HepG2 (cell line): ENCODE measurements around the gene ENGASE. TPM values are rescaled to one million over a fixed set of nuclear protein-coding genes. Genes with fewer than 3 reads are reported as not detected.

ENCODE experiments used
- ARHGAP35 ChIP-seq: sonication (generic); formaldehyde crosslinking; IDR thresholded peaks from 2 replicates; pipeline ENCODE4 v1.9.0; 2022; ENCODE audit warnings: mild to moderate bottlenecking, inconsistent platforms, moderate library complexity, missing genetic modification reagents, borderline replicate concordance
- DPF2 ChIP-seq: sonication (generic); formaldehyde crosslinking; IDR thresholded peaks from 2 replicates; pipeline ENCODE4 v1.4.0; 2020; ENCODE audit warnings: mild to moderate bottlenecking, low read depth, missing genetic modification reagents, borderline replicate concordance
- ELF3 ChIP-seq: IDR thresholded peaks from 2 replicates; pipeline ENCODE4 v1.6.1; 2016; ENCODE audit warnings: missing genetic modification reagents, missing compliant biosample characterization
- FLYWCH1 ChIP-seq: sonication (generic); formaldehyde crosslinking; IDR thresholded peaks from 2 replicates; pipeline ENCODE4 v1.8.1; 2023; ENCODE audit warnings: mild to moderate bottlenecking, missing genetic modification reagents
- HOXA7 ChIP-seq: sonication (generic); formaldehyde crosslinking; IDR thresholded peaks from 2 replicates; pipeline ENCODE4 v1.8.1; 2022; ENCODE audit warnings: mild to moderate bottlenecking, missing genetic modification reagents, moderate library complexity
- SNAPC2 ChIP-seq: sonication (generic); formaldehyde crosslinking; IDR thresholded peaks from 2 replicates; pipeline ENCODE4 v1.8.1; 2022; ENCODE audit warnings: mild to moderate bottlenecking, missing genetic modification reagents
- STAG1 ChIP-seq: sonication (generic); formaldehyde crosslinking; IDR thresholded peaks from 2 replicates; pipeline ENCODE4 v1.4.0; 2020; ENCODE audit warnings: missing genetic modification reagents
- TEAD2 ChIP-seq: sonication (generic); formaldehyde crosslinking; IDR thresholded peaks from 2 replicates; pipeline ENCODE4 v1.9.0; 2021; ENCODE audit warnings: missing genetic modification reagents
- TMF1 ChIP-seq: sonication (generic); formaldehyde crosslinking; IDR thresholded peaks from 2 replicates; pipeline ENCODE4 v1.8.1; 2022; ENCODE audit warnings: low read depth, missing genetic modification reagents
- U2AF2 ChIP-seq: fragments of 200-400 bp; formaldehyde crosslinking; IDR thresholded peaks from 2 replicates; pipeline ENCODE4 v1.6.1; 2017; ENCODE audit warnings: low read depth, mild to moderate bottlenecking, low read length
- ZNF20 ChIP-seq: sonication (generic); formaldehyde crosslinking; IDR thresholded peaks from 2 replicates; pipeline ENCODE4 v1.4.0; 2020; ENCODE audit warnings: mild to moderate bottlenecking, moderate library complexity, missing genetic modification reagents
- ZNF329 ChIP-seq: sonication (generic); formaldehyde crosslinking; IDR thresholded peaks from 2 replicates; pipeline ENCODE4 v1.9.0; 2021; ENCODE audit warnings: low read depth, mild to moderate bottlenecking, missing genetic modification reagents
- ZNF552 ChIP-seq: sonication (generic); formaldehyde crosslinking; IDR thresholded peaks from 2 replicates; pipeline ENCODE4 v1.9.0; 2022; ENCODE audit warnings: missing genetic modification reagents, mild to moderate bottlenecking, borderline replicate concordance
- ZNF761 ChIP-seq: sonication (generic); formaldehyde crosslinking; conservative IDR thresholded peaks from 2 replicates; pipeline ENCODE4 v1.4.0; 2020; ENCODE audit warnings: mild to moderate bottlenecking, missing genetic modification reagents
- ZNF782 ChIP-seq: sonication (generic); formaldehyde crosslinking; IDR thresholded peaks from 2 replicates; pipeline ENCODE4 v1.4.0; 2020; ENCODE audit warnings: missing genetic modification reagents, mild to moderate bottlenecking, borderline replicate concordance
- ZNF83 ChIP-seq: sonication (generic); formaldehyde crosslinking; IDR thresholded peaks from 2 replicates; pipeline ENCODE4 v1.4.0; 2020; ENCODE audit warnings: missing genetic modification reagents, mild to moderate bottlenecking, borderline replicate concordance
- ZSCAN29 ChIP-seq: sonication (generic); formaldehyde crosslinking; conservative IDR thresholded peaks from 2 replicates; pipeline ENCODE4 v1.4.0; 2020; ENCODE audit warnings: mild to moderate bottlenecking, missing genetic modification reagents
- polyA plus RNA-seq, 8 experiments: library from polyadenylated mRNA; depleted of rRNA in 3 of 8; stranded (reverse) in 7 of 8; unstranded in 1 of 8; fragments of >200 nt; fragmentation: Illumina TruSeq in 4 of 8; extraction: Trizol in 4 of 8; gene quantifications; 2 replicates each; pipeline versions ENCODE4 v1.2.1 to v1.2.3, GENCODE V29; 2011 to 2016; ENCODE audit warnings: low read depth in 4 of 8, missing spikeins in 1 of 8, mixed read lengths in 1 of 8; ENCODE audit not compliant: insufficient read depth in 1 of 8
- total RNA-seq, 5 experiments: library from RNA; depleted of rRNA; stranded (reverse); fragments of >200 nt; fragmentation: Illumina TruSeq; extraction: Trizol; gene quantifications; 2 replicates each; pipeline ENCODE4 v1.2.3, GENCODE V29; 2016; ENCODE audit warnings: low read depth in 1 of 5
- TF ChIP-seq, protein P1 (sequence below), 2 experiments: sonication (generic) in 1 of 2; formaldehyde crosslinking in 1 of 2; IDR thresholded peaks; 2 replicates each; pipeline versions ENCODE4 v1.5.1 to v1.6.1; 2011 to 2020; ENCODE audit warnings: borderline replicate concordance in 1 of 2, low read depth in 1 of 2, low read length in 1 of 2, mild to moderate bottlenecking in 1 of 2, missing genetic modification reagents in 1 of 2, moderate library complexity in 1 of 2
- TF ChIP-seq, protein P2 (sequence below): sonication (generic); formaldehyde crosslinking; IDR thresholded peaks from 2 replicates; pipeline ENCODE4 v1.4.0; 2020; ENCODE audit warnings: missing genetic modification reagents
- TF ChIP-seq, protein P3 (sequence below): sonication (generic); formaldehyde crosslinking; IDR thresholded peaks from 2 replicates; pipeline ENCODE4 v1.5.0; 2020; ENCODE audit warnings: mild to moderate bottlenecking, missing genetic modification reagents
- TF ChIP-seq, protein P4 (sequence below): sonication (generic); formaldehyde crosslinking; IDR thresholded peaks from 2 replicates; pipeline ENCODE4 v1.5.0; 2020; ENCODE audit warnings: missing genetic modification reagents, mild to moderate bottlenecking, borderline replicate concordance

Gene ENGASE
- total and polyA plus RNA-seq, 2 of the 13 experiments (the other 11 are each of a cell fraction or from before 2014, with no cell fraction given) = 10.6 to 18.1 TPM

DNA sequence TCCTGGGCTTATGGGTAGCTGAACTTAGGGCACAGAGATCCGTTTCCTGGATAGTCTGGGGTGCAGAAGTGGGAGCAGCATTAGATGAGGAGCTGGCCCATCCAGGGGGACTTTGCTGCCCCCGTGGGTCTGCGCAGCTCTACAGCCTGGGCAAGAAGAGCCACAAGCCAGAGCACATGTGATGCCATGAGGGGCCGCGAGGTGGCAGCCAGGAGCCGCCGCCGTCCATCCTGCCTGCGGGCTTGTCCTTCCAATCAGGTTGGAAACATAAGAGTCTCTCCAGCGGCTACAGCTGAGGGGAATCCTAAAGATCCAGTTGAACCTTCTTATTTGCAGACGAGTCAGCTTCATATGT, 28.8 kb upstream of the ENGASE start (continued):
- TF ChIP-seq ZNF83 (CRISPR knock-in tag) (no peak), ZSCAN29 (no peak), ARHGAP35 (CRISPR knock-in tag) (no peak), ZNF329 (no peak), ZNF552 (CRISPR knock-in tag) (no peak), SNAPC2 (no peak), ZNF20 (CRISPR knock-in tag) (no peak), ELF3 (CRISPR knock-in tag) (no peak), STAG1 (CRISPR knock-in tag) (peak; percentile 87), TMF1 (CRISPR knock-in tag) (no peak), FLYWCH1 (CRISPR knock-in tag) (no peak), U2AF2 (no peak), HOXA7 (CRISPR knock-in tag) (no peak), TEAD2 (CRISPR knock-in tag) (no peak), ZNF761 (CRISPR knock-in tag) (no peak), DPF2 (CRISPR knock-in tag) (no peak), ZNF782 (no peak)
- TF ChIP-seq, protein P1, sequence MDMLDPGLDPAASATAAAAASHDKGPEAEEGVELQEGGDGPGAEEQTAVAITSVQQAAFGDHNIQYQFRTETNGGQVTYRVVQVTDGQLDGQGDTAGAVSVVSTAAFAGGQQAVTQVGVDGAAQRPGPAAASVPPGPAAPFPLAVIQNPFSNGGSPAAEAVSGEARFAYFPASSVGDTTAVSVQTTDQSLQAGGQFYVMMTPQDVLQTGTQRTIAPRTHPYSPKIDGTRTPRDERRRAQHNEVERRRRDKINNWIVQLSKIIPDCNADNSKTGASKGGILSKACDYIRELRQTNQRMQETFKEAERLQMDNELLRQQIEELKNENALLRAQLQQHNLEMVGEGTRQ (IDR thresholded peaks at IDR 0.05; ENCODE audit: low read depth, low read length) = no peak
- TF ChIP-seq, protein P1 (CRISPR knock-in tag; IDR thresholded peaks at IDR 0.05; ENCODE audit: borderline replicate concordance) = no peak
- TF ChIP-seq, protein P2, sequence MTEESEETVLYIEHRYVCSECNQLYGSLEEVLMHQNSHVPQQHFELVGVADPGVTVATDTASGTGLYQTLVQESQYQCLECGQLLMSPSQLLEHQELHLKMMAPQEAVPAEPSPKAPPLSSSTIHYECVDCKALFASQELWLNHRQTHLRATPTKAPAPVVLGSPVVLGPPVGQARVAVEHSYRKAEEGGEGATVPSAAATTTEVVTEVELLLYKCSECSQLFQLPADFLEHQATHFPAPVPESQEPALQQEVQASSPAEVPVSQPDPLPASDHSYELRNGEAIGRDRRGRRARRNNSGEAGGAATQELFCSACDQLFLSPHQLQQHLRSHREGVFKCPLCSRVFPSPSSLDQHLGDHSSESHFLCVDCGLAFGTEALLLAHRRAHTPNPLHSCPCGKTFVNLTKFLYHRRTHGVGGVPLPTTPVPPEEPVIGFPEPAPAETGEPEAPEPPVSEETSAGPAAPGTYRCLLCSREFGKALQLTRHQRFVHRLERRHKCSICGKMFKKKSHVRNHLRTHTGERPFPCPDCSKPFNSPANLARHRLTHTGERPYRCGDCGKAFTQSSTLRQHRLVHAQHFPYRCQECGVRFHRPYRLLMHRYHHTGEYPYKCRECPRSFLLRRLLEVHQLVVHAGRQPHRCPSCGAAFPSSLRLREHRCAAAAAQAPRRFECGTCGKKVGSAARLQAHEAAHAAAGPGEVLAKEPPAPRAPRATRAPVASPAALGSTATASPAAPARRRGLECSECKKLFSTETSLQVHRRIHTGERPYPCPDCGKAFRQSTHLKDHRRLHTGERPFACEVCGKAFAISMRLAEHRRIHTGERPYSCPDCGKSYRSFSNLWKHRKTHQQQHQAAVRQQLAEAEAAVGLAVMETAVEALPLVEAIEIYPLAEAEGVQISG (CRISPR knock-in tag) = 0 out of 2 replicates have a peak, but pooled peaks have one; percentile 45
- TF ChIP-seq, protein P3, sequence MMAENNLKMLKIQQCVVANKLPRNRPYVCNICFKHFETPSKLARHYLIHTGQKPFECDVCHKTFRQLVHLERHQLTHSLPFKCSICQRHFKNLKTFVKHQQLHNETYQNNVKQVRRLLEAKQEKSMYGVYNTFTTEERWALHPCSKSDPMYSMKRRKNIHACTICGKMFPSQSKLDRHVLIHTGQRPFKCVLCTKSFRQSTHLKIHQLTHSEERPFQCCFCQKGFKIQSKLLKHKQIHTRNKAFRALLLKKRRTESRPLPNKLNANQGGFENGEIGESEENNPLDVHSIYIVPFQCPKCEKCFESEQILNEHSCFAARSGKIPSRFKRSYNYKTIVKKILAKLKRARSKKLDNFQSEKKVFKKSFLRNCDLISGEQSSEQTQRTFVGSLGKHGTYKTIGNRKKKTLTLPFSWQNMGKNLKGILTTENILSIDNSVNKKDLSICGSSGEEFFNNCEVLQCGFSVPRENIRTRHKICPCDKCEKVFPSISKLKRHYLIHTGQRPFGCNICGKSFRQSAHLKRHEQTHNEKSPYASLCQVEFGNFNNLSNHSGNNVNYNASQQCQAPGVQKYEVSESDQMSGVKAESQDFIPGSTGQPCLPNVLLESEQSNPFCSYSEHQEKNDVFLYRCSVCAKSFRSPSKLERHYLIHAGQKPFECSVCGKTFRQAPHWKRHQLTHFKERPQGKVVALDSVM (CRISPR knock-in tag) = no peak
- TF ChIP-seq, protein P4, sequence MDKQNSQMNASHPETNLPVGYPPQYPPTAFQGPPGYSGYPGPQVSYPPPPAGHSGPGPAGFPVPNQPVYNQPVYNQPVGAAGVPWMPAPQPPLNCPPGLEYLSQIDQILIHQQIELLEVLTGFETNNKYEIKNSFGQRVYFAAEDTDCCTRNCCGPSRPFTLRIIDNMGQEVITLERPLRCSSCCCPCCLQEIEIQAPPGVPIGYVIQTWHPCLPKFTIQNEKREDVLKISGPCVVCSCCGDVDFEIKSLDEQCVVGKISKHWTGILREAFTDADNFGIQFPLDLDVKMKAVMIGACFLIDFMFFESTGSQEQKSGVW (CRISPR knock-in tag) = no peak
